Fibroblast of villous mesenchyme (primary cell): ENCODE results near the gene SIX5. TPM values are rescaled to one million over a fixed set of nuclear protein-coding genes. Genes with fewer than 3 reads are reported as not detected.

Experiments
- DNase-seq: peaks from one replicate; pipeline ENCODE4 v3.0.0-alpha.2; 2010; ENCODE audit warnings: low read depth
- H3K4me3 ChIP-seq: 2 replicates; pipeline ENCODE4 v1.5.1; 2011; ENCODE audit warnings: low read depth, mild to moderate bottlenecking, low read length
- total RNA-seq: library from RNA; depleted of rRNA; stranded (reverse); fragments of >200 nt; gene quantifications from 2 replicates; pipeline ENCODE4 v1.2.3, GENCODE V29; 2012
- TF ChIP-seq, protein P1 (sequence below): IDR thresholded peaks from 2 replicates; pipeline ENCODE4 v1.5.1; 2012; ENCODE audit warnings: low read depth, mild to moderate bottlenecking, low read length; ENCODE audit not compliant: insufficient read depth

SIX5 gene
- total RNA-seq, 1 donor = 8.6 TPM

DNA sequence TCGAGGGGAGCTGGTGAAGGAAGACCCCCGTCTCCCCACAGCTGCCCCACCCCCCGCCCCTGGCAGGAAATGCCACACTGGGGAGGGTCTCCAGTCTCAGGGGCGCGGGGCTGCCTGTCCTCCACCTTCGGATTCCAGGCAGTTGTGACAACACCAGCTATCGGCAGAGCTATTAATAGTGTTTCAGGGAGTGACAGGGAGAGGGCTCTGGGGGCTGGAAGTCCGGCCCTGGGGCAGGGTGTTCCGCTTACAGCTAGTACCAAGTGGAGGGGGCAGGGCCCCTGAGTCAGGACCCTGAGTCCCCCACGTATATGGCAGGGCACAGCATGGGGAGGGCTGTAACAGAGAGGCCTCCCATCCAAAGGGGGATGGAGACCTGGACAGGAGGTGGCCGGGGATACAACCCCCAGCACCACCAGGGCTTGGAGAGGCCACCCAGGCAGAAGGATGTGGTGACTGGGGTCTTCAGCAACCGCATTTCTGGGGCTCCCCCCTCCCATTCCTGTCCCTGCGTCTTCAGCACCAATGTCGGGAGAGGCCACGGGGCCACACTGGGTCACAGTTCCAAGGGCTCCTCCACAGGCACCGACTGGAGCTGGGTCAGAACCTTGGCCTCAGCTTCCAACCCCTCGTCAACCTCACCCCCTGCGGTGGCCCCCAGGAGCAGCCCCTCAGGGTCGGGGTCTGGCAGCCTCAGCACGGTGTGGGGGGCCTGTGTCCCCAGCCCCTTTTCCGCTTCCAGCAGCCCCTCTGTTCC lies 3.9 kb downstream of the SIX5 start:
- no peak overlapping the region for H3K4me3 ChIP-seq
- no peak for DNase-seq
- TF ChIP-seq, protein P1, sequence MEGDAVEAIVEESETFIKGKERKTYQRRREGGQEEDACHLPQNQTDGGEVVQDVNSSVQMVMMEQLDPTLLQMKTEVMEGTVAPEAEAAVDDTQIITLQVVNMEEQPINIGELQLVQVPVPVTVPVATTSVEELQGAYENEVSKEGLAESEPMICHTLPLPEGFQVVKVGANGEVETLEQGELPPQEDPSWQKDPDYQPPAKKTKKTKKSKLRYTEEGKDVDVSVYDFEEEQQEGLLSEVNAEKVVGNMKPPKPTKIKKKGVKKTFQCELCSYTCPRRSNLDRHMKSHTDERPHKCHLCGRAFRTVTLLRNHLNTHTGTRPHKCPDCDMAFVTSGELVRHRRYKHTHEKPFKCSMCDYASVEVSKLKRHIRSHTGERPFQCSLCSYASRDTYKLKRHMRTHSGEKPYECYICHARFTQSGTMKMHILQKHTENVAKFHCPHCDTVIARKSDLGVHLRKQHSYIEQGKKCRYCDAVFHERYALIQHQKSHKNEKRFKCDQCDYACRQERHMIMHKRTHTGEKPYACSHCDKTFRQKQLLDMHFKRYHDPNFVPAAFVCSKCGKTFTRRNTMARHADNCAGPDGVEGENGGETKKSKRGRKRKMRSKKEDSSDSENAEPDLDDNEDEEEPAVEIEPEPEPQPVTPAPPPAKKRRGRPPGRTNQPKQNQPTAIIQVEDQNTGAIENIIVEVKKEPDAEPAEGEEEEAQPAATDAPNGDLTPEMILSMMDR = no peak

DNA sequence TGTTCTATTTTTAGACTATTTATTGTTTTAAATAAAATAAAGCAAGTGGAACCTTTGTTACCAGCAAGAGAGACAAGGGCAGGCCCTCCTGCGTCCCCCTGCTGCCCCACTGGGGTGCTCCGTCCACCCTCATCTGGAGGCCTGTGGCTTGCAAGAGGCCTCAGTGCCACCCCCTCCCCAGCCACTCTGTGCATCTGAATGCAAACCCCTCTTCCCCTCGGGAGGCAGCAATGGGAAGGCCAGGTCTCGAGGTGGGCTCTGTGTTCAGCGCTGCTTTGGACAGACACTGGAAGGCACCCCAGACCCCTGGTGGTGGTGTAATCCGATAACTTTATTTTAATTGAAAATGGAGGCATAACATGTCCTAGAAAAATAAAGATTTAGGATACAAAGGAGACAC lies 4.6 kb downstream of the SIX5 start:
- DNase-seq = no peak
- no peak overlapping the region for H3K4me3 ChIP-seq
- TF ChIP-seq, protein P1 = no peak

DNA sequence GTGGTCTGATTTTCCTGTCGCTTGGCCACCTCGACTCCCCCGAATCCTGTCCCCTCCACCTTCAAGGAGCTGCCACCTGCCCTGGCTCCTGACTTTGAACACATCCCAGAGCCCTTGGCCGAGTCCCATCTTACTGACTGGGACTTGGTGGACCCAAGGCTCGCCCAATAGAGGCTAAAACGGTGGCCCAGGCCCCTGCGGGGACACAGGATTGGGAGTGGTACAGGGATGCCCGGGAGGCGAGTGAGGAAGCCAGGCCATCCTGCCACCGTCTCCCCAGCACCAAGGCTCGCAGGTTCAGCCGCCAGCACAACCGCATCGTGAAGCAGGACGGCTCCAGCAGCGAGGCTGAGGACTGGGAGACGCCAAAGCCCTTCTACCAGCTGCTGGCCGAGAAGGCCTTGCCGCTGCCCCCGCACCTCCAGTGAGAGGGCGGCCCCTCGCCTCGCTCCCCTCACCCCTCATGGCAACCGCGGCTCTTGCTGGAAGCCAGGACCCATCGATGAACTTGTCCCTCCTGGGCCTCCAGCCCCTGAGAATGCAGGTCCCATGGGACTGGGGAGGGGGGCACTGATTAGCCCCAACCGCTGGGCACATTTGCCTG lies 5.3 kb downstream of the SIX5 start:
- no peak overlapping the region for H3K4me3 ChIP-seq
- DNase-seq = no peak
- TF ChIP-seq, protein P1 = no peak

DNA sequence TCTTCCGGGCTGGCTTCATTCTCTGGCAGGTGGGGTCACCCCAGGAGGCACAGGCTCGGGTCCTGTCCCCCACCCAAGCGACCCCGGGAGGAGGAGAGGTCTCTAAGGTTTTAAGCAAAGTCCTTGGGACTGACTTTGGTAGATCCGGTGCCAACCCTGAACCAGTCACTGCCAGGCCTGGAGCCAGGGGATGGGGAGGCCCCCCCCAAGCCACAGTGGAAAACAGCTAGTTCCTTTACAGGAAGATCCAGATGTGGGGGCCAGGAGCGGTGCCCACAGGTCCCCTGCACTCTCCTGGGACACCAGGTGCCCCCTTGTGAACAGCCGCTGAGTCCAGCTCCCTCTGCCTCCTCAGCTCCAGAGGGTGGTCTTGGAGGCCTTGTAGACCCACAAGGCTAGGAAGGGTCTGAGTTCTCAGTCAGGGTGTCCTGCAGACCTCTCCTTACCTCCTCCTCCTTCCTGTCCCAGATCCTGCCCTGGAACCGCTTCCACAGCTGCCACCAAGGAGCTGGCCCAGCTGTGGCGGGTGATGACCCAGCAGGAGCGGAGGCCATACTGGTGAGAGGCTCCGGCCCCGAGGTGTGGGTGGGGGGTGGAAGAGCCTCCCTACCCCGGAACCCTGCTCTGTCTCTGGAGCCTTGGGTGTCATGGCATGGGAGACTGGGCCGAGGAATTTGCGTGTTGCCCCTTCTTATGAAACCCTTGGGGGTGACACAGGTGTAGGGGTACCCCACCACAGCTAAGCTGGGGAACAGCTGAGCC lies 6.0 kb downstream of the SIX5 start:
- TF ChIP-seq, protein P1 = no peak
- no peak overlapping the region for H3K4me3 ChIP-seq
- DNase-seq = no peak

DNA sequence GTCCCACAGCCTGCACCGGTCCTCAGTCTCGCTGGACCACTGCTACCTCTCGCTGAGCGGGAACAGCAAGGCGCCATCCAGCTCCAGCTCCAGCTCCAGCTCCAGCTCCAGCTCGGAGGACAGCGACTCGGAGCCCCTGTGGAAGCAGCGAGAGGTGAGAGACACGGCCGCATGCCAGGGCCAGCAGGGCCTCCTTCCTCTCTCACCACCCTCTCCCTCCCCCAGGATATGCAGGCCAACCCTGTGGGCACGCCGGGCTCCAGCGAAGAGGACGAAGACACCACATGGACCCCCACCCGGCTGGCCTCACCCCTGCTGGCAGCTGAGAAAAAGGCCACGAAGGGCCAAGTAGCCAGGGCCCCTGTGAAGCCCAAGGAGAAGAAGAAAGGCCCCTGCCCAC lies 7.3 kb downstream of the SIX5 start:
- DNase-seq = no peak
- H3K4me3 ChIP-seq = no peak overlapping the region
- TF ChIP-seq, protein P1 = no peak

DNA sequence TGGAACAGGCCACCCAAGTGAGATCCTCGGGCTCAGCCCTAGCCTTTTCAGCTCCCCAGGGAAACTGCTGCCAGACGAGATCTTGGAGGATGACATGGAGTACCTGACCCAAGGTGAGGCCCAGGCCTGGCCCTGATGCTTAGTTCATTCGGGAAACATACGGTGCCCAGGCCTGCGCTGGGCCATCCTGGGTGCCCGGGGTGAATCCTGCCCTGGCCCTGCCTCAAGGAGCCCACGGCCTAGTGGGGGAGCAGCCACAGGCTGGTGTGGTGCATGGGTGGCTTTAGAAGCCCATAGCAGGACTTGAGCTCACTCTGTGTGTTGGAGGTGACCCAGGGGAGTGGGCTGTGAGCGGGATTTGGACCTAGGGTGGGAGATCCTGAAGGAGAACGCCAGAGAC lies 10.1 kb downstream of the SIX5 start:
- no peak overlapping the region for H3K4me3 ChIP-seq
- TF ChIP-seq, protein P1 = no peak
- no peak for DNase-seq
